ENCODE measurements around the gene DOC2B. TPM values are rescaled to one million over a fixed set of nuclear protein-coding genes. Genes with fewer than 3 reads are reported as not detected.
"Not testable (repeated sequence)": the region's sequence is repeated elsewhere in the genome, so short reads cannot be mapped to it uniquely, and the experiment has no call there.

The DOC2B gene
- total and polyA plus RNA-seq, 12 donors = 2.6 to 15.7 (median 5.9) TPM

DNA sequence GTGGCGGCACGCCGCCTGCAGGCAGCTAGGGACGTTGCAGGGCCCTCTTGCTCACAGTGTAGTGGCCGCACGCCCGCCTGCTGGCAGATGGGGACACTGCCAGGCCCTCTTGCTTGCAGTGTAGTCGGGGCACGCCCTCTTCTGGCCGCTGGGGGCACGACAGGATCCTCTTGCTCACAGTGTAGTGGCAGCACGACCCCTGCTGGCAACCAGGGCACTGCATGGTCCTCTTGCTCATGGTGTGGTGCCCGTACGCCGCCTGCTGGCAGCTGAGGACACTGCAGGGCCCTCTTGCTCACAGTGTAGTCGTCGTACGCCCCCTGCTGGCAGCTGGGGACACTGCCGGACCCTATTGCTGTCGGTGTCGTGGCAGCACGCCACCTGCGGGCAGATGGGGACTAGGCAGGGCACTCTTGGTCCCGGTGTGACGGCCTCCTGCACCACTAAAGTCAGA, 47.1 kb downstream of the DOC2B start:
- H3K27me3 ChIP-seq; H3K4me3 ChIP-seq; H3K36me3 ChIP-seq (replicated peaks in 1 of 2); intact Hi-C loops (cut with DNase I); H3K4me1 ChIP-seq (replicated peaks in 1 of 2); H3K27ac ChIP-seq; H3K9me3 ChIP-seq (replicated peaks in 1 of 3): not testable (repeated sequence)
- 69 to 75% (median 73%) methylated on average over 8 to 11 of the region's 25 CpGs; no CpG with 5 or more reads in 1 of the 4 donors for WGBS, 4 donors
- DNase-seq = peak in 4 of 7 donors; percentile 27 to 56 (median 39)
- TF ChIP-seq, protein P1, sequence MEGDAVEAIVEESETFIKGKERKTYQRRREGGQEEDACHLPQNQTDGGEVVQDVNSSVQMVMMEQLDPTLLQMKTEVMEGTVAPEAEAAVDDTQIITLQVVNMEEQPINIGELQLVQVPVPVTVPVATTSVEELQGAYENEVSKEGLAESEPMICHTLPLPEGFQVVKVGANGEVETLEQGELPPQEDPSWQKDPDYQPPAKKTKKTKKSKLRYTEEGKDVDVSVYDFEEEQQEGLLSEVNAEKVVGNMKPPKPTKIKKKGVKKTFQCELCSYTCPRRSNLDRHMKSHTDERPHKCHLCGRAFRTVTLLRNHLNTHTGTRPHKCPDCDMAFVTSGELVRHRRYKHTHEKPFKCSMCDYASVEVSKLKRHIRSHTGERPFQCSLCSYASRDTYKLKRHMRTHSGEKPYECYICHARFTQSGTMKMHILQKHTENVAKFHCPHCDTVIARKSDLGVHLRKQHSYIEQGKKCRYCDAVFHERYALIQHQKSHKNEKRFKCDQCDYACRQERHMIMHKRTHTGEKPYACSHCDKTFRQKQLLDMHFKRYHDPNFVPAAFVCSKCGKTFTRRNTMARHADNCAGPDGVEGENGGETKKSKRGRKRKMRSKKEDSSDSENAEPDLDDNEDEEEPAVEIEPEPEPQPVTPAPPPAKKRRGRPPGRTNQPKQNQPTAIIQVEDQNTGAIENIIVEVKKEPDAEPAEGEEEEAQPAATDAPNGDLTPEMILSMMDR (IDR thresholded peaks at IDR 0.05) = peak in 1 of 6 experiments; percentile 14

DNA sequence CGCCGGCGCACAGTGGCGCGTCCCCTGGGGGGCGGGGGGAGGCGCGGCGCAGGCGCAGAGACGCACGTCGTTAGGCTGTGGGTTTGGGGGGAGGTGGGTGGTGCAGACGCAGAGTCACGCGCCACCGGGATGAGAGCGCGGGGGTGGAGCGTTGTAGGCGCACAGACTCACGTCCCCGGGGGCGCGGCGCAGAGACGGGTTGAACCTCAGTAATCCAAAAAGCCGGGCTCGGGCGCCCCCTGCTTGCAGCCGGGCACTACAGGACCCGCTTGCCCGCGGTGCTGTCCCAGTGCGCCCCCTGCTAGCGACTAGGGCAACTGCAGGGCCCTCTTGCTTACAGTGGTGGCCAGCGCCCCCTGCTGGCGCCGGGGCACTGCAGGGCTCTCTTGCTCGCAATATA, 47.5 kb downstream of the DOC2B start:
- 95% methylated on average over 15 of the region's 40 CpGs; no CpG with 5 or more reads in 3 of the 4 donors for WGBS, 4 donors
- H3K4me3 ChIP-seq; H3K4me1 ChIP-seq (replicated peaks in 1 of 2); H3K27ac ChIP-seq; H3K9me3 ChIP-seq (replicated peaks in 1 of 3); H3K27me3 ChIP-seq; intact Hi-C loops (cut with DNase I); H3K36me3 ChIP-seq (replicated peaks in 1 of 2): not testable (repeated sequence)
- peak in 1 of 7 donors; percentile 11 for DNase-seq

DNA sequence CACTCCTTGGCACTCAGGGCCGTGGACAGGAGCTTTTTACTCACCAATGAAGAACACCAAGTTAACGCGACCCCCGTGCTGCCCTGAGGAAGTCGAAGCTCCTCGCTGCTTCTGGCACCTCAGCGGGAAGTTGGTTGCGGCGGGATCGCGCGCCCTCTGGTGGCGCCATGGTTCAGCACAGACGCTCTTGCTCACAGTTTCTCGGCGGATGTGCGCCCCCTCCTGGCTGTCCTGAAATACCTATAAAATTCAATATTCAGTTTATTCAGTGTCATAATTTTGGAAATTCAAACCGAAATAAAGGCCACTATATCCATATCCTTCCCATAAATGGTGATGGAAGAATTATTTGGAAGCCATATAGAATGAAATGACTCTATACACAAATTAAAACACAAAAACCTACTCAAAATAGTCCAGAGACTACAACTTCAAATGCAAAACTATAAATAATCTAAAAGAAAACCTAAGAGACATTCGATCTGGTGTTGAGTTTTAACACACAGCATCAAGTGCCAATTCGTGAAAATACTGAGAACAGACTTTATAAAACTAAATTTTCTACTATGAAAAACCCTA, 63.0 kb downstream of the DOC2B start:
- intact Hi-C loops (cut with DNase I) = not testable (repeated sequence)
- DNase-seq = peak in 2 of 7 donors; percentile 43 to 59

DNA sequence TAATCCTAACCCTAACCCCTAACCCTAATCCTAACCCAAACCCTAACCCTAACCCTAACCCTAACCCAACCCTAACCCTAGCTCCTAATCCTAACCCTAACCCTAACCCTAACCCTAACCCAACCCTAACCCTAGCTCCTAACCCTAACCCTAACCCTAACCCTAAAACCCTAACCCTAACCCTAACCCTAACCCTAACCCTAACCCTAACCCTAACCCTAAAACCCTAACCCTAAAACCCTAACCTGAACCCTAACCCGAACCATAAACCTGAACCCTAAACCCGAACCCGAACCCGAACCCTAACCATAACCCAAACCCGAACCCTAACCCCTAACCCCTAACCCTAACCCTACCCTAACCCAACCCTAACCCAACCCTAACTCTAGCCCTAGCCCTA, 68.3 kb downstream of the DOC2B start:
- H3K9me3 ChIP-seq (replicated peaks in 1 of 3); H3K27me3 ChIP-seq; H3K36me3 ChIP-seq (replicated peaks in 1 of 2); H3K4me1 ChIP-seq (replicated peaks in 1 of 2); DNase-seq; H3K27ac ChIP-seq; intact Hi-C loops (cut with DNase I); H3K4me3 ChIP-seq: not testable (repeated sequence)
- no CpG with 5 or more reads among the region's 5 CpGs for WGBS, 4 donors

More for the DNA sequence above, 63.0 kb downstream of the DOC2B start:
- 0 to 11% (median 3%) methylated on average over 3 to 18 of the region's 20 CpGs for WGBS, 4 donors
- H3K9me3 ChIP-seq (replicated peaks in 1 of 3); H3K4me3 ChIP-seq; H3K27me3 ChIP-seq; H3K27ac ChIP-seq; H3K4me1 ChIP-seq (replicated peaks in 1 of 2); H3K36me3 ChIP-seq (replicated peaks in 1 of 2): not testable (repeated sequence)
- TF ChIP-seq, protein P1 (IDR thresholded peaks at IDR 0.05) = peak in 1 of 6 experiments; percentile 9

Other genes starting within 250 kb of the DOC2B start
- not detected for gene SCGB1C2, start 44.1 kb downstream of the DOC2B start, total RNA-seq
- not detected for gene SCGB1C2, start 44.1 kb downstream of the DOC2B start, polyA plus RNA-seq
- gene RPH3AL, start 171.2 kb upstream of the DOC2B start, total RNA-seq = 10 to 100 TPM; 23.5 to 79.2 (median 36.9) TPM
- gene RPH3AL, start 171.2 kb upstream of the DOC2B start, polyA plus RNA-seq = 10 to 100 TPM in 1 of 3 donors, 1 to 10 TPM in 2; 7.7 to 19.9 (median 9.3) TPM